ENCODE measurements around the gene FHOD3.

- TF ChIP-seq CTCF (IDR thresholded peaks at IDR 0.05; ENCODE audit: low read length) (no peak), EZH2phosphoT487 (IDR thresholded peaks at IDR 0.05; ENCODE audit: low read length) (no peak)
Measured at GRCh38 chr18:36786686-36787085, 489.2 kb downstream of the FHOD3 start.

All from MM.1S (cell line).